PFSK-1 (cell line): ENCODE data around the gene INSR.

ENCODE experiments used
- FOXP2 ChIP-seq: optimal IDR thresholded peaks from 2 replicates; pipeline ENCODE3; 2011; ENCODE audit warnings: borderline replicate concordance, control low read depth, inconsistent platforms; ENCODE audit not compliant: insufficient read depth; ENCODE audit errors: extremely low read length, extremely low read depth
- POLR2AphosphoS5 ChIP-seq: IDR thresholded peaks from 2 replicates; pipeline ENCODE4 v1.6.1; 2012; ENCODE audit warnings: low read depth, mild to moderate bottlenecking, control low read depth, low read length, moderate library complexity
- SIN3A ChIP-seq: IDR thresholded peaks from 2 replicates; pipeline ENCODE4 v1.6.1; 2012; ENCODE audit warnings: mild to moderate bottlenecking, low read length, moderate library complexity, borderline replicate concordance; ENCODE audit not compliant: insufficient read depth
- TAF1 ChIP-seq: IDR thresholded peaks from 2 replicates; pipeline ENCODE4 v1.6.1; 2012; ENCODE audit warnings: low read length, control low read depth, borderline replicate concordance; ENCODE audit not compliant: insufficient read depth
- TF ChIP-seq, protein P1 (sequence below), 2 experiments: IDR thresholded peaks; 2 replicates each; pipeline versions ENCODE4 v1.6.1 to v1.8.0; 2011 to 2012; ENCODE audit warnings: low read depth in 2 of 2, low read length in 2 of 2, control low read depth in 1 of 2, inconsistent platforms in 1 of 2, mild to moderate bottlenecking in 1 of 2, moderate library complexity in 1 of 2; ENCODE audit not compliant: insufficient read depth in 1 of 2

INSR gene

DNA sequence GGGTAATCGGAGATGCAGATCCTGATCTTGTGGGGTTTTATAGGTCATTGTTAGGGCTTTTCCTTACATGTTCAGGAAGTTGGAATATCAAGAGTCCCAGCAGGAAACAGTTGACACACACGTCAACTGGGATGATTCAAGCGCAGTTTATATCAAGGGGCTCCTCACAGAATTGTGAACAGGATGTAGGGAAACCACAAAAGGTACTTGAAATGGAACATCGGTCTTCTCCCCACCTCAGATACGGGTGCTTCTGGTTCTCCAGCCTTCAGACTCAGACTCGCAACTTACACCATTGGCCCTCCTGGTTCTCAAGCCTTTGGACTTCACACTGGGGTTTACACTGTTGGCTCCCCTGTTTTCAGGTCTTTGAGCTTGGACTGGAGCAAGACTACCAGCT, 205.2 kb downstream of the INSR start:
- no peak for TF ChIP-seq SIN3A
- TF ChIP-seq FOXP2, result no peak
- TF ChIP-seq TAF1, result no peak
- TF ChIP-seq POLR2AphosphoS5, result no peak
- TF ChIP-seq, protein P1, sequence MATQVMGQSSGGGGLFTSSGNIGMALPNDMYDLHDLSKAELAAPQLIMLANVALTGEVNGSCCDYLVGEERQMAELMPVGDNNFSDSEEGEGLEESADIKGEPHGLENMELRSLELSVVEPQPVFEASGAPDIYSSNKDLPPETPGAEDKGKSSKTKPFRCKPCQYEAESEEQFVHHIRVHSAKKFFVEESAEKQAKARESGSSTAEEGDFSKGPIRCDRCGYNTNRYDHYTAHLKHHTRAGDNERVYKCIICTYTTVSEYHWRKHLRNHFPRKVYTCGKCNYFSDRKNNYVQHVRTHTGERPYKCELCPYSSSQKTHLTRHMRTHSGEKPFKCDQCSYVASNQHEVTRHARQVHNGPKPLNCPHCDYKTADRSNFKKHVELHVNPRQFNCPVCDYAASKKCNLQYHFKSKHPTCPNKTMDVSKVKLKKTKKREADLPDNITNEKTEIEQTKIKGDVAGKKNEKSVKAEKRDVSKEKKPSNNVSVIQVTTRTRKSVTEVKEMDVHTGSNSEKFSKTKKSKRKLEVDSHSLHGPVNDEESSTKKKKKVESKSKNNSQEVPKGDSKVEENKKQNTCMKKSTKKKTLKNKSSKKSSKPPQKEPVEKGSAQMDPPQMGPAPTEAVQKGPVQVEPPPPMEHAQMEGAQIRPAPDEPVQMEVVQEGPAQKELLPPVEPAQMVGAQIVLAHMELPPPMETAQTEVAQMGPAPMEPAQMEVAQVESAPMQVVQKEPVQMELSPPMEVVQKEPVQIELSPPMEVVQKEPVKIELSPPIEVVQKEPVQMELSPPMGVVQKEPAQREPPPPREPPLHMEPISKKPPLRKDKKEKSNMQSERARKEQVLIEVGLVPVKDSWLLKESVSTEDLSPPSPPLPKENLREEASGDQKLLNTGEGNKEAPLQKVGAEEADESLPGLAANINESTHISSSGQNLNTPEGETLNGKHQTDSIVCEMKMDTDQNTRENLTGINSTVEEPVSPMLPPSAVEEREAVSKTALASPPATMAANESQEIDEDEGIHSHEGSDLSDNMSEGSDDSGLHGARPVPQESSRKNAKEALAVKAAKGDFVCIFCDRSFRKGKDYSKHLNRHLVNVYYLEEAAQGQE (IDR thresholded peaks at IDR 0.05; ENCODE audit: insufficient read depth in 1 of 2, low read depth in 2 of 2, low read length in 2 of 2), result no peak

DNA sequence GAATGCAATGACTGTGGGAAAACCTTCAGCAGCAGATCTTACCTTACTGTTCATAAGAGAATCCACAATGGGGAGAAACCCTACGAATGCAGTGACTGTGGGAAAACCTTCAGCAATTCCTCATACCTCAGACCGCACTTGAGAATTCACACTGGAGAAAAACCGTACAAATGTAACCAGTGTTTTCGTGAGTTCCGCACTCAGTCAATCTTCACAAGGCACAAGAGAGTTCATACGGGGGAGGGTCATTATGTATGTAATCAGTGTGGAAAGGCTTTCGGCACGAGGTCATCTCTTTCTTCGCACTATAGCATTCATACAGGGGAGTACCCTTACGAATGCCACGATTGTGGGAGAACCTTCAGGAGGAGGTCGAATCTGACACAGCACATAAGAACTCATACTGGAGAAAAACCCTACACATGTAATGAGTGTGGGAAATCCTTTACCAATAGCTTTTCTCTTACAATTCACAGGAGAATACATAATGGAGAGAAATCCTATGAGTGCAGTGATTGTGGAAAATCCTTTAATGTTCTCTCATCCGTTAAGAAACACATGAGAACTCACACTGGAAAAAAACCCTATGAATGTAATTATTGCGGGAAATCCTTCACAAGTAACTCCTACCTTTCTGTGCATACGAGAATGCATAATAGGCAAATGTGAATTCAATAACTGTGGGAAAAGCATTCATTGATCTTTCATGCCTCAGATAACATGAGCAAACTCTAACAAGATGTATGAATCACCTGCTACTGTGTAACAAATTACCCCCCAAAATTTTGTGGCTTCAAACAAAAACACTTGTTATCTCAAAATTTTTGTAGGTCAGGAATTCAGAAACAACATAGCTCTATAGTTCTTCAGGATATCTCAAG, 210.9 kb downstream of the INSR start:
- TF ChIP-seq POLR2AphosphoS5, result no peak
- no peak for TF ChIP-seq SIN3A
- no peak for TF ChIP-seq TAF1
- TF ChIP-seq FOXP2, result no peak
- TF ChIP-seq, protein P1 (IDR thresholded peaks at IDR 0.05; ENCODE audit: insufficient read depth in 1 of 2, low read depth in 2 of 2, low read length in 2 of 2), result no peak

GRCh38 chr19:7078008-7078407, 216.2 kb downstream of the INSR start:
- TF ChIP-seq FOXP2, result no peak
- TF ChIP-seq, protein P1 (IDR thresholded peaks at IDR 0.05; ENCODE audit: insufficient read depth in 1 of 2, low read depth in 2 of 2, low read length in 2 of 2), result no peak
- TF ChIP-seq TAF1, result no peak
- no peak for TF ChIP-seq SIN3A
- no peak for TF ChIP-seq POLR2AphosphoS5

GRCh38 chr19:7076151-7076550, 218.1 kb downstream of the INSR start:
- TF ChIP-seq FOXP2 (no peak), POLR2AphosphoS5 (no peak), TAF1 (no peak), SIN3A (no peak)
- TF ChIP-seq, protein P1 (IDR thresholded peaks at IDR 0.05; ENCODE audit: insufficient read depth in 1 of 2, low read depth in 2 of 2, low read length in 2 of 2), result no peak
